B cell (primary cell): ENCODE measurements around the gene FAM131C. TPM values are rescaled to one million over a fixed set of nuclear protein-coding genes. Genes with fewer than 3 reads are reported as not detected.

Experiments
- ATAC-seq: fragments of 200-7000 bp; cut with Tn5 transposase; one replicate; pipeline ENCODE4 v1.10.0; 2021; ENCODE audit warnings: low read depth, mild to moderate bottlenecking, moderate number of reproducible peaks, moderate library complexity
- CTCF ChIA-PET: fragments of 350-600 bp; sonication (Branson Sonifier 250); formaldehyde crosslinking; loops from one replicate; lab custom pipeline; 2021; ENCODE audit warnings: antibody characterized with exemption, inconsistent platforms; lab: Charles Lee
- POLR2A ChIA-PET: fragments of 350-600 bp; sonication (Branson Sonifier 250); formaldehyde crosslinking; loops from one replicate; lab custom pipeline; 2021; ENCODE audit warnings: antibody characterized with exemption; lab: Charles Lee
- DNase-seq: peaks from one replicate; pipeline ENCODE4 v3.0.0; 2013
- H2AFZ ChIP-seq: 2 replicates; pipeline ENCODE4 v1.6.1; 2012; ENCODE audit warnings: mild to moderate bottlenecking, low read depth, low read length; ENCODE audit not compliant: insufficient read depth, poor library complexity, severe bottlenecking
- H3K27ac ChIP-seq, 2 donors: 1 replicate in 1 of 2; 2 replicates in 1 of 2; pipeline ENCODE4 v1.5.1; 2012 to 2013; ENCODE audit warnings: low read length in 2 of 2, mild to moderate bottlenecking in 2 of 2, moderate library complexity in 1 of 2
- H3K27me3 ChIP-seq, 4 experiments: fragments of 200-600 bp in 1 of 4; sonication (generic) in 1 of 4; replicated peaks in 1 of 4; 1 replicate in 2 of 4; 2 replicates in 2 of 4; pipeline versions ENCODE4 v1.6.1 to v1.7.0; 2013 to 2016; ENCODE audit warnings: low read length in 3 of 4, mild to moderate bottlenecking in 2 of 4, mixed read lengths in 1 of 4, moderate library complexity in 1 of 4; ENCODE audit not compliant: insufficient read depth in 4 of 4, control insufficient read depth in 3 of 4; ENCODE audit errors: control extremely low read depth in 1 of 4
- H3K36me3 ChIP-seq, 2 experiments: replicated peaks in 1 of 2; 1 replicate in 1 of 2; 2 replicates in 1 of 2; pipeline versions ENCODE4 v1.6.1 to v1.7.1; 2013; ENCODE audit warnings: low read length in 1 of 2; ENCODE audit not compliant: insufficient read depth in 2 of 2, control insufficient read depth in 1 of 2; ENCODE audit errors: control extremely low read depth in 1 of 2, extremely low read depth in 1 of 2
- H3K4me1 ChIP-seq, 2 donors: fragments of 200-600 bp in 1 of 2; sonication (generic) in 1 of 2; 1 replicate in 1 of 2; 2 replicates in 1 of 2; pipeline versions ENCODE4 v1.5.1 to v1.6.1; 2013 to 2017; ENCODE audit warnings: low read length in 2 of 2; ENCODE audit not compliant: control insufficient read depth in 2 of 2, insufficient read depth in 2 of 2
- H3K4me2 ChIP-seq: replicated peaks from 2 replicates; pipeline ENCODE3; 2012; ENCODE audit warnings: mild to moderate bottlenecking, low read depth, low read length; ENCODE audit not compliant: poor library complexity, severe bottlenecking
- H3K4me3 ChIP-seq, 5 experiments: fragments of 200-600 bp in 1 of 5; sonication (generic) in 1 of 5; 1 replicate in 3 of 5; 2 replicates in 2 of 5; pipeline versions ENCODE4 v1.5.1 to v1.7.0; 2011 to 2016; ENCODE audit warnings: low read length in 4 of 5, mild to moderate bottlenecking in 4 of 5, low read depth in 2 of 5, control low read depth in 1 of 5, moderate library complexity in 1 of 5; ENCODE audit not compliant: insufficient read depth in 1 of 5; ENCODE audit errors: control extremely low read depth in 1 of 5, extremely low read depth in 1 of 5
- H3K79me2 ChIP-seq: fragments of 200-600 bp; sonication (generic); one replicate; pipeline ENCODE4 v1.6.0; 2016; ENCODE audit warnings: low read length; ENCODE audit not compliant: control insufficient read depth, insufficient read depth
- H3K9ac ChIP-seq: fragments of 200-600 bp; sonication (generic); 2 replicates; pipeline ENCODE4 v1.6.1; 2017; ENCODE audit warnings: mild to moderate bottlenecking, low read length, moderate library complexity
- H3K9me3 ChIP-seq, 3 donors: one replicate each; pipeline versions ENCODE4 v1.6.1 to v1.7.1; 2013; ENCODE audit warnings: low read length in 2 of 3; ENCODE audit not compliant: control insufficient read depth in 2 of 3, insufficient read depth in 1 of 3; ENCODE audit errors: control extremely low read depth in 1 of 3
- H4K20me1 ChIP-seq: 2 replicates; pipeline ENCODE4 v1.6.0; 2012; ENCODE audit warnings: mild to moderate bottlenecking, low read length; ENCODE audit not compliant: insufficient read depth, control insufficient read depth, poor library complexity, severe bottlenecking
- H3K27ac Mint-ChIP-seq: one replicate; pipeline ENCODE4 v1.8.0; 2021; ENCODE audit warnings: mixed read lengths
- H3K27me3 Mint-ChIP-seq: one replicate; pipeline ENCODE4 v1.8.0; 2021; ENCODE audit warnings: mixed read lengths
- H3K4me1 Mint-ChIP-seq: one replicate; pipeline ENCODE4 v1.8.0; 2021; ENCODE audit warnings: mixed read lengths
- H3K4me3 Mint-ChIP-seq: one replicate; pipeline ENCODE4 v1.8.0; 2021; ENCODE audit warnings: mixed read lengths
- H3K9me3 Mint-ChIP-seq: one replicate; pipeline ENCODE4 v1.8.0; 2022; ENCODE audit warnings: mixed read lengths; ENCODE audit not compliant: insufficient read depth
- CTCF ChIP-seq: fragments of 200-600 bp; IDR thresholded peaks from one replicate; pipeline ENCODE4 v1.8.0; 2022; ENCODE audit warnings: antibody characterized with exemption, mild to moderate bottlenecking
- EZH2 ChIP-seq: IDR thresholded peaks from 2 replicates; pipeline ENCODE4 v1.6.1; 2012; ENCODE audit warnings: borderline replicate concordance, low read depth, mild to moderate bottlenecking, moderate library complexity, low read length; ENCODE audit not compliant: insufficient read depth, poor library complexity, severe bottlenecking
- WGBS: methylation state at CpG from one replicate; pipeline ENCODE4 v1.1.5; 2013; ENCODE audit warnings: missing lambda C conversion rate; ENCODE audit not compliant: insufficient coverage; 5-methylcytosine and 5-hydroxymethylcytosine counted together
- intact Hi-C: fragments of 100-400 bp; cut with micrococcal nuclease; formaldehyde crosslinking; loops from one replicate; pipeline ENCODE4 v1.10.0; 2022
- polyA plus RNA-seq: library from polyadenylated mRNA; depleted of rRNA; stranded (reverse); fragments of >200 nt; gene quantifications from 2 replicates; pipeline ENCODE4 v1.2.3, GENCODE V29; 2012
- total RNA-seq, 2 donors: library from RNA; stranded (reverse); fragments of 120-200 nt in 1 of 2; gene quantifications; 1 replicate in 1 of 2; 2 replicates in 1 of 2; pipeline versions ENCODE4 v1.2.3 to v1.2.4, GENCODE V29; 2013 to 2022

The FAM131C gene
- total and polyA plus RNA-seq, 2 donors (not counting 1 experiment from before 2014, with no cell fraction given) = 0.37 TPM; not detected in 1

GRCh38 chr1:16087733-16088132 lies 14.3 kb upstream of the FAM131C start:
- peaks cover 13% of the 10 kb centered on the region for H3K27me3 Mint-ChIP-seq
- Histone ChIP-seq H2AFZ (no peak overlapping the region), H3K4me2 (no peak overlapping the region), H3K27me3 (peaks cover 0 to 11% (median 0%) of the 10 kb centered on the region in 4 experiments), H3K27ac (no peak overlapping the region), H3K4me3 (no peak overlapping the region), H3K4me1 (no peaks in the 10 kb centered on the region), H3K9me3 (no peaks in the 10 kb centered on the region), H3K79me2 (no peaks in the 10 kb centered on the region), H4K20me1 (no peaks in the 10 kb centered on the region), H3K9ac (no peak overlapping the region), H3K36me3 (no peaks in the 10 kb centered on the region)
- POLR2A ChIA-PET = no interaction called here
- CTCF ChIA-PET = no interaction called here
- no peaks in the 10 kb centered on the region for H3K4me1 Mint-ChIP-seq
- no peak for DNase-seq
- 73% methylated on average over 1 of the region's 7 CpGs for WGBS
- intact Hi-C loops = no loop called here
- no peak for ATAC-seq
- no peaks in the 10 kb centered on the region for H3K9me3 Mint-ChIP-seq
- no peak overlapping the region for H3K4me3 Mint-ChIP-seq
- TF ChIP-seq CTCF = no peak
- no peak for TF ChIP-seq EZH2
- no peak overlapping the region for H3K27ac Mint-ChIP-seq

GRCh38 chr1:16085522-16085921 lies 12.1 kb upstream of the FAM131C start:
- Mint-ChIP-seq H3K4me3 (no peak overlapping the region), H3K27me3 (peaks cover 6% of the 10 kb centered on the region), H3K9me3 (no peaks in the 10 kb centered on the region), H3K4me1 (no peaks in the 10 kb centered on the region), H3K27ac (no peak overlapping the region)
- Histone ChIP-seq H3K4me1 (no peaks in the 10 kb centered on the region), H3K27ac (no peak overlapping the region), H4K20me1 (no peaks in the 10 kb centered on the region), H3K27me3 (peaks cover 0 to 7% (median 0%) of the 10 kb centered on the region in 4 experiments), H3K4me3 (no peak overlapping the region), H3K4me2 (no peak overlapping the region), H3K36me3 (no peaks in the 10 kb centered on the region), H3K79me2 (no peaks in the 10 kb centered on the region), H3K9me3 (no peaks in the 10 kb centered on the region), H3K9ac (no peak overlapping the region), H2AFZ (no peak overlapping the region)
- TF ChIP-seq EZH2 (no peak), CTCF (no peak)
- ATAC-seq = no peak
- no peak for DNase-seq
- intact Hi-C loops = no loop called here
- WGBS = 84% methylated on average over 2 of the region's 6 CpGs
- CTCF ChIA-PET = interaction anchor here (0.7 kb wide), 1 partner anchor 346 kb away, joined by 3 read pairs; no protein-coding TSS in a partner anchor
- POLR2A ChIA-PET = interaction anchor here (0.7 kb wide), 1 partner anchor 32 kb away, joined by 3 read pairs; no protein-coding TSS in a partner anchor
